Omental fat pad (tissue), 4 donors: ENCODE measurements around the gene RAB33A. TPM values are rescaled to one million over a fixed set of nuclear protein-coding genes. Genes with fewer than 3 reads are reported as not detected.

Source experiments
- ATAC-seq: fragments of 150-250 bp; one replicate; pipeline ENCODE4 v1.9.1; 2016; ENCODE audit warnings: mild to moderate bottlenecking, moderate library complexity; ENCODE audit not compliant: low FRiP score
- DNase-seq: peaks from one replicate; pipeline ENCODE4 v3.0.0-alpha.2; 2019; ENCODE audit warnings: low spot score
- CTCF ChIP-seq, 3 donors: fragments of 450-650 bp; IDR thresholded peaks; one replicate each; pipeline ENCODE4 v1.5.1; 2016 to 2017; ENCODE audit warnings: antibody characterized with exemption in 3 of 3, mild to moderate bottlenecking in 3 of 3, moderate library complexity in 2 of 3
- total RNA-seq, 4 donors: library from RNA; depleted of rRNA; stranded (reverse); fragments of >200 nt; gene quantifications; one replicate each; pipeline ENCODE4 v1.1.0, GENCODE V29; 2016

The RAB33A gene
- total RNA-seq, 4 donors from 2014 or later = 1.4 to 3.0 (median 1.4) TPM; not detected in 1

- no peak for TF ChIP-seq CTCF (IDR thresholded peaks at IDR 0.05)
- ATAC-seq = peak; percentile 16
- no peak for DNase-seq
These were observed 863 bp upstream of the RAB33A start for GRCh38 chrX:130170752-130171445.

DNA sequence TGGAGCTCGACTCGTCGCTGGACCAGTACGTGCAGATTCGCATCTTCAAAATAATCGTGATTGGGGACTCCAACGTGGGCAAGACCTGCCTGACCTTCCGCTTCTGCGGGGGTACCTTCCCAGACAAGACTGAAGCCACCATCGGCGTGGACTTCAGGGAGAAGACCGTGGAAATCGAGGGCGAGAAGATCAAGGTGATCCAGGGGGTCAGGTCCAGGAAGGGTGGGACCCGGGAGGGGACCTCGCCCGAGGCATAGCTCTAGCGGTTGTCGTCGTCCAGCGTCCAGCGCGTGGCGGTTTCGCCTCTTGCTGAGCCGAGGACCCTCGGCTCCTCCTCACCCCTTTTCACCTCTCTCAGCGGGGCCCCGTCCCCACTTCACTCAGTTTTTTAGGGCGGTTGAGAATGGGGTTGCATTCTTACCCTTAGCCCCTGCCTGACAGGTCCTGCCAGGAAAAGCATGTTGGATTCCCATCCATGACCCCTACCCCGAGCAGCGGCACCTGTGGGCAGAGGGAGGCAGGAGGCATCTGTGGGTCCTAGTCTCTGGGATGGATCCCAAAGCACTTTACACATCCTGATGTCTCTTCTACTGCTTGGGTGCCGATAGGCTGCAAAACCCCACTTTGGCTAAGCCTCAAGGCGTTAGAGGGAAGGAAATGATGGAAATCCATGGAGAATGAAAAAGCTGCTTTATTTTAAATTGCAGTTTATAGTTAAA is 524 bp downstream of the RAB33A start:
- no peak for TF ChIP-seq CTCF (IDR thresholded peaks at IDR 0.05)
- ATAC-seq = no peak
- DNase-seq = no peak

GRCh38 chrX:130173190-130173895 is 1.6 kb downstream of the RAB33A start:
- TF ChIP-seq CTCF (IDR thresholded peaks at IDR 0.05) = no peak
- DNase-seq (peak; percentile 29), ATAC-seq (peak; percentile 63)

DNA sequence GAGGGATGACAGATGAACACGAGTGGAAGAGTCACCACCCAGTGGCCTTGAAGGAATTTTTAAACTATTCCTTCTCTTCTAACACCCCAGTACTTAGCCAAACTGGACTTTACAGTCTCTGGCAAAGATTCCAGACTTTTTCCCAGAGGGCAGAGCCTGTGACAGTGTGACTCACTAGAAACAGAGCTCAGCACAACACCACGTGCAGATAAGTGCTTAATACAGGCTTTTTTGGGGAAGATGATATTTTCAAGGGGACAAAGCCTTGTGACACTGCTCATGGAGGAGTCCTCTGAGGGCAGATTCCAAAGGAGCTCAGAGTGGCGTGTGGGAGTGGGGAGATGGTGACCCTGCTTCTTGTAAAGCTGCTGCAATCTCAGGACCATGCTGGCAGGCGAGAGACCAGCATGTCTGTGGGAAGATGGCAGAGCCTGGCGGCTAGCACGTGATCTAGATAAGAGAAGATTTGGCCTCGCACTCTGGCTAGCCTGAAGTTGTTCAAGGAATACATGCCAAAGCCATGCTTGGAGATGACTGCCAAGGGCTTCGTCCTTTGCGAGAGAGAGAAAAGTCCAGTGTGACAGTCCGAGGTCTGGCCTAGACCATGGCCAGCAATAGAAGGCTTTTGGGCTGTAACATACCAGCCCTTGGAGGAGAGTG is 2.4 kb downstream of the RAB33A start:
- ATAC-seq (peak; percentile 56), DNase-seq (no peak)
- TF ChIP-seq CTCF (IDR thresholded peaks at IDR 0.05) = no peak

DNA sequence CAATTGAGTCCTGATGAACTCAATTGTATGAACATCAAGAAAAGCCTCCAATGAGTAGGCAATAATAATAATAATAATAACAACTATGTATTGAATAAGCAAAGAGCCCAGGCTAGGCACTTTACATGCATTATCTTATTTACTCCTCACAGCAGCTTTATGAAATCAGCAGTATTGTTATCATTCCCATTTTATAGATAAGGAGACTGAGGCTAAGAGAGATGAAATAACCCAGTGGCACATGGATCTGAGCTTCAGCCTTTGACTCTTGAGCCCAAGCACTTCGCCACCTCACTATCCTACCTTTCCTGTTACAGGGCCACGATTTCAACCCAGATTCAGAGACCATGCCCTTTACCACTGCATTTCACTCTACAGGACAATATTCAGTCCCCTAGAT is 3.2 kb downstream of the RAB33A start:
- no peak for DNase-seq
- no peak for TF ChIP-seq CTCF (IDR thresholded peaks at IDR 0.05)
- ATAC-seq = no peak

GRCh38 chrX:130176354-130176776 is 4.6 kb downstream of the RAB33A start:
- TF ChIP-seq CTCF (IDR thresholded peaks at IDR 0.05) = no peak
- DNase-seq (no peak), ATAC-seq (no peak)
